Measurements from ENCODE around the gene LY86.
"Not testable (repeated sequence)": the region's sequence is repeated elsewhere in the genome, so short reads cannot be mapped to it uniquely, and the experiment has no call there.

The LY86 gene

GRCh38 chr6:6596529-6597328 is 8.2 kb downstream of the LY86 start:
- no peak for DNase-seq

DNA sequence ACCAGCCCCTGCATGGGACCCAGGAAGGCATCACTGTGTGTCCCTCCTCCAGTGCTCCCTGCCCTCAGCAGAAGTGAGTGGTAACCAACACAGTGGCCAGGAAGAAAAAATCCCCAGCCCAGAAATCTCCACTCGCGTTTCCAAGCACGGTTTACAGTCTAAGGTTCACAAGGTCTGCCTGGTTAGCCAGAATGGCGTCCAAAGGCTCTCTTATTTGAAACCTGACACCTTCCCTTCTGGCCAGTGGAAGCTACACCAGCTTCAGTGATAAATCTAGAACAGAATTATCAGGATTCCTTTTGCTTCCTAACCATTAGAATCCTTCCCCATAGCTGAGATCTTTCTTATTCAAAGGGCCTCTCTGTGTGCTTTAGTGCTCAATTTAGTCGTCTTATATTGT is 9.2 kb downstream of the LY86 start:
- no peak for DNase-seq

DNA sequence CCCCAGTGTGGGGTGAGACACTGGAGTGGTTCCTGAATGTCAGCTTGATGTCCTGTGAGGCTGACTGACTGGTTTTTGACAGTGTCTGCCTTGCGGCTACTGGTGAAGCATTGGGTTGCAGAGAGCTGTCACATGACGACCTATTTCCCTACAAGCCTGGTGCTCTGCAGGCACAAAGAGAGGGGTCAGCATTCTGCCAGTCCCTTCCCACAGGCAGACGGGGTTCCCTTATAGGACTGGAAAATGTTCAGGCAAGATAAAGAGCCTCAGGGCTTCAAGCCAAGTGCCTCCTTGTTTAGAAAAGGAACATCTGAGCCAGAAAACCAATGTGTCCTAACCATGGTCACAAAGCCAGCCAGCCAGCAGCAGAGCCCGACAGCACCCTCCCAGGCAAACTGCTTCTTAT is 11.0 kb downstream of the LY86 start:
- DNase-seq, result peak; percentile 45

DNA sequence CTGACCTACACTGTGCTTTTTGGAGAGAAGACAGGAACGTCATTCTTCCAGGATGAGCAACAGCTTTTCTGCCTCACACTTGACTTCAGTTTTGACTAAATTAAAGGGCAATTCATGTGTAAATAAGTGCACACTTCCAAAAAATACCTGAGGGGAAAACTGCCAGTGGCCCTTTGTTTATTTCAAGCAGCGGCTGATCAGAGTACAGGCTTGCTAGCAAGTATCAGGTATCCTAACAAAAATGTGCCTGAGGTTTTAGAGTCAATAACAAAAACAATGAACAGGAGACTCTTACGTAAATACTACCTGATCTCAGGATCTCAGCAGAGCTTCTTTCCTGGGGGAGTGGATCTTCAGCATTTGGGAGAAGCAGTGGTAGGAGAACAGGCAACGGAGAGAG is 12.4 kb downstream of the LY86 start:
- no peak for DNase-seq

GRCh38 chr6:6602262-6602661 is 13.7 kb downstream of the LY86 start:
- no peak for DNase-seq

GRCh38 chr6:6603317-6603716 is 14.8 kb downstream of the LY86 start:
- DNase-seq, result no peak

DNA sequence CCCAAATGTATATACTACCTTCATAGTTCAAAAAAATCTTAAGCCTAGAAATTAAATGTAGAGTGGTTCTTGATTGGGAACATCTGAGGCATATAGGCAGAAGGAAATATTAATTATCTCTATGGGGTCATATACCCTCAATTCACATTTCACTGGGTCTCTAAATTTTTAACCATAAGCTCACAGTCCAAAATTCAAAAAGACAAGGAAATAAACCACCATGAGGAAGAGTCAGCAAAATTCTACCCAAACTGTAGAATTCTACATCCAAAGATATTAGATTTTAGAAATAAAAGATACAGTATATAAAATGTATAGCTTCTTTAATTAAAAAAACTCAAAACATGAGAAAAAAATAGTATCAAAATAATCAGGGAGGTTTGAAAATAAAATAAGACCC is 15.5 kb downstream of the LY86 start:
- DNase-seq, result no peak

- DNase-seq, result no peak
Observed at GRCh38 chr6:6604566-6604965, 16.0 kb downstream of the LY86 start.

DNA sequence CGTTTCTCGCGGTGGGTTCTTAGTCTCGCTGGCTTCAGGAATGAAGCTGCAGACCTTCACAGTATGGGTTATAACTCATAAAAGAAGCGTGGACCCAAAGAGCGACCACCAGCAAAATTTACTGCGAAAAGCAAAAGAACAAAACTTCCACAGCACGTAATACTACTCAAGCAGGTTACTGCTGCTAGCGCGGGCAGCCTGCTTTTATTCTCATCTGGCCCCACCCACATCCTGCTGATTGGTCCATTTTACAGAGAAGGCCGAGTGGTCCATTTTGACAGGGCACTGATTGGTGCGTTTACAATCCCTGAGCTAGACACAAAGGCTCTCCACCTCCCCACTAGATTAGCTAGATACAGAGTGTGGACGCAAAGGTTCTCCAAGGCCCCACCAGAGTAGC is 17.4 kb downstream of the LY86 start:
- DNase-seq, result no peak

DNA sequence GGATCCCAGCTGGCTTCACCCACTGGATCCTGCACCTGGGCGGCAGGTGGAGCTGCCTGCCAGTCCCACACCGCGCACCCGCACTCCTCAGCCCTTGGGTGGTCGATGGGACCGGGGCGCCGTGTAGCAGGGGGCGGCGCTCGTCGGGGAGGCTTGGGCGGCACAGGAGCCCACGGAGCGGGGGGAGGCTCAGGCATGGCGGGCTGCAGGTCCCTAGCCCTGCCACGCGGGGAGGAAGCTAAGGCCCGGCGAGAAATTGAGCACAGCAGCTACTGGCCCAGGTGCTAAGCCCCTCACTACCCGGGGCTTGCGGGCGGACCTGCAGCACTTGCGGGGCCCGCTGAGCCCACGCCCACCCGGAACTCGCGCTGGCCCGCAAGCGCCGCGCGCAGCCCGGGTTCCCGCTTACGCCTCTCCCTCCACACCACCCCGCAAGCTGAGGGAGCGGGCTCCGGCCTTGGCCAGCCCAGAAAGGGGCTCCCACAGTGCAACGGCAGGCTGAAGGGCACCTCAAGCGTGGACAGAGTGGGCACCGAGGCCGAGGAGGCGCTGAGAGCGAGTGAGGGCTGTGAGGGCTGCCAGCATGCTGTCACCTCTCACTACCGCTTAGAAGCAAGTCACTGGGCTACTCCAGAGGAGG is 18.0 kb downstream of the LY86 start:
- not testable (repeated sequence) for DNase-seq

DNA sequence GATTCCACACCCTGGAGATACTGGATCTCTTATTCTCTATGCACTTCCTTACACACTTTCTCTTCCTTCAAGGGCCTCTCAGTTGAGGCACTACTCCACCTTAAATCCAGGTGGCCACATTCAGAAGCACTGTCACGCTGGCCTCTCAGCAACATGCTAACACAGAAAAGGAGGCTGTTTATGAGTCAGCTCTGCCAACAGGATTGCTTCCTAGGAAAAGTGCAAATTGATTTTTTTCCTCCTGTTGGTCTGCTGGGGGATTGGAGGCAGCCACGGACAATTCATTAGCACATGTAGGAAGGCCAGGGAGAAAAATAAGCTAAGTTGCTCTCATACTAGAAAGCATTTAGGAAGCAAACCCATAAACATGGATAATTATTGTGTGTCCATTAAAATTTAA is 20.9 kb downstream of the LY86 start:
- DNase-seq, result no peak

GRCh38 chr6:6610031-6610591 is 21.6 kb downstream of the LY86 start:
- no peak for DNase-seq

- DNase-seq, result no peak
Observed at GRCh38 chr6:6611486-6611885, 23.0 kb downstream of the LY86 start.

DNA sequence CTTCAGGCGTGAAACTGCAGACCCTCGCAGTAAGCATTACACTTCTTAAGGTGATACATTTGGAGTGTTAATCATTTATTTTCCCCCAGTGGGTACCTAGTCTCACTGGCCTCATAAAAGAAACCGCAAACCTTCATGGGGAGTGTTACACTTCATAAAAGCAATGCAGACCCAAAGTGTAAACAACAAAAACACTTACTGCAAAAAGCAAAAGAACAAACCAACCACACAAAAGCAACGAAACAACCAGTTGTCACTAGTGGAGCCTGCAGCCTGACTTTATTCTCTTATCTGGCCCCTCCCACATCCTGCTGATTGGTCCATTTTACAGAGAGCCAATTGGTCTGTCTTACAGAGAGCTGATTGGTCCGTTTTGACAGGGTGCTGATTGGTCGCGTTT is 23.8 kb downstream of the LY86 start:
- no peak for DNase-seq

DNA sequence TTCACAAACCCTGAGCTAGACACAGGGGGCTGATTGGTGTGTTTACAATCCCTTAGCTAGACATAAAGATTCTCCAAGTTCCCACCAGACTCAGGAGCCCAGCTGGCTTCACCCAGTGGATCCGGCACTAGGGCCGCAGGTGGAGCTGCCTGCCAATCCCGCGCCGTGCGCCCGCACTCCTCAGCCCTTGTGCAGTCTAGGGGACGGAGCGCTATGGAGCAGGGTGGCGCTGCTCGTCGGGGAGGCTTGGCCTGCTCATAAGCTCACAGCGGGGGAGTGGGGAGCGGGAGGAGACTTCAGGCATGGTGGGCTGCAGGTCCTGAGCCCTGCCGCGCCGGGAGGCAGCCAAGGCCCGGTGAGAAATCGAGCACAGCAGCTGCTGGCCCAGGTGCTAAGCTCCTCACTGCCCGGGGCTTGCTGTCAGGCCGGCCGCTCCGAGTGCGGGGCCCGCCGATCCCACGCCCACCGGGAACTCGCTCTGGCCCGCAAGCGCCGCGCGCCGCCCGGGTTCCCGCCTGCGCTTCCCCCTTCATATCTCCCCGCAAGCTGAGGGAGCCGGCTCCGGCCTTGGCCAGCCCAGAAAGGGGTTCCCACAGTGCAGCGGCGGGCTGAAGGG is 24.7 kb downstream of the LY86 start:
- DNase-seq, result not testable (repeated sequence)

DNA sequence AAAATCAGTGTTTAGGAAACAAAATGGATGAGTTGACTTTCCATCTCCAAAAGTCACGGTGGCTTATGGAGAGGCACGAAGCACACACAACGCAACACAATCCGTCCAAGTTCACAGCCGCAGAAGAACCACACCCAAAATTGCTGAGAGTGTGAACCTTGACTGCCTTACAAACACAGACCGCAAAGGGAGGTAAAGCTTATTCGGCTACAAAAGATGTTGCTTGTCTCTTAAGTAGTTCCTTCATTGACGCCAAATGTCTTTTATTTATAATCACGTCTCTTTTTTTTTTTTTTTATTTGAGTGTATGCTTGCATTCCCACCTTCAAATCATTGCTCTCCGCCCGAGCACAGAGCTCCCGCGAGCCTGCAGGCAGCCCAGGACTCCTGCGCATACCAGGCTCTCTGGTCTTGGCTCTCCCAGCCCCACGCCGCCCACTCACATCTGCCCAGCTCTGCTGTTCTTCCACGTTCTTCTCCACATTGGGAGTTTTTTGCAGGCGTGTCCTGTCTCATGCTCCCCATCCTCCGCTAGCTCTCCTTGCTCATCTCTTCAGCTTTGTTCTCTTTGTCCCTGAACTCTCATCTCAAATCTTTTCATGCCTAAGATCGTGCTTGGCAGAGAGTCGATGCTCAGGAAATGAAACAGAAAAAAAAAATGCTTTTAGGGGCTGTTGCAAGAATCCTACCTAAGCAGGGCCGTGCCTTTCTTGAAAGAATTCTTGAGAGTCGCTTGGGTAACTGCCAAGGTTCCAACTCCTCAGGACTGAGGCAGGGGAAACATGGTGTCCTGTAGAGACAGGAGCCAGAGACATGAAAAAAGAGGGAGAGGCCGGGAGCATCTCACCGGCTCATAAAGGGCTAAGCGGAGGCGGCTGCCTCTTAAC is 25.8 kb downstream of the LY86 start:
- no peak for DNase-seq

GRCh38 chr6:6614983-6615349 is 26.4 kb downstream of the LY86 start:
- DNase-seq, result no peak

DNA sequence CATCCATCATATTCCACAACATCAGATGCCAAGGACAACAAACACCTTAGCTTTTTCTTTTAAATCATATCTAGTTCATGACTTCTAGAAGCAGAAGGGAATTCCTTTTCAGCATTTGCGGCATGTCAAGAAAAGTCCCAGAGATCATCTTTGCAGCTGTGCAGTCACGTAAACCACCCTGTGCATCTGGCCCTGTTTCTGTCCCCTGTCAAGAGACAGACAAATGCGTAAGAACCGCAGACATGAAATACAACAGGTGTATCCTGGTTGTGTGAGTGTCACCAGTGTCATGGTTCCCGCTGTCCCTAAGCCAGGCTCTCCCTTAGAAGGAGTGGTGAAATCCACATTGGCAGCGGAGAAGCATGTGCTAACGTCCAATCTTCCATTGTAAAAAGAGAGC is 28.1 kb downstream of the LY86 start:
- DNase-seq, result no peak

GRCh38 chr6:6619021-6619794 is 30.7 kb downstream of the LY86 start:
- peak; percentile 38 for DNase-seq

GRCh38 chr6:6620766-6621425 is 32.4 kb downstream of the LY86 start:
- DNase-seq, result no peak

DNA sequence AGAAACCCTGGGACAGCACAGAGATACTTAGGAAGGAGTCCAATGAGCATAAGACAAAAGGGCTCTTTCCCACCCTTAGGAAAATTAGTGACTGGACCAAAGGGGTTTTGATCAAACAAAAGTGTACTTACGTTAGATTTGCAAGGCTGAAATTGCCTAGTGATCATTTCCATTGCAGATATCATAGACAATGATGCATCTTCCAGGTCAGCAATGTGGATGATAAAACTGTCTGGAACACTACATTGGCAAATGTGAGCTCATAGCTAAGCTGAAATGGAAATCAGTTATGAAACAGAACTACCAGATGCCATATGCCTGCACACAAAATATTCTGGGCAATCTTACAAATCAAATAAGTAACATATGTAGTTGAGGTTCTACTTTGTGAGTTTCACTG is 34.0 kb downstream of the LY86 start:
- DNase-seq, result no peak

DNA sequence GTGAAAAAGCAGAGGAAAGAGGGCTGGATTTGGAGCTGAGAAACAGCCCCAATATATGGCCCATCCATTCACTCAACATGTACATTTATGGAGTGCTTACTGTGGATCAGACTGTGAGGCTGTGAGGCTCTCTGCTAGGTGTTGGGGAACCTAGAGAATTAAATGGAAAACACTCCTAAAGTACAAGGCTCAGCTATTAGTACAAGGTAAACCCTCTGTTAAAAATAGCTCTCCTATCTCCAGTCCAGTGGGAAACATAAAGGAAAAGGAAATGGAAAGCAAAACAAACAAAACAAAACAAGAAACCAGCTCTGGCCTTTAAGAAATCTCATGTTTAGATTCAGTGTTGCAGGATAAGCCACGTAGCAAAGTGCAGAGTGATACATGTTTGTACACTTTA is 35.0 kb downstream of the LY86 start:
- no peak for DNase-seq
